Effector memory CD4-positive, alpha-beta T cell (primary cell): ENCODE data around the gene HMG20B.

Source experiments
- DNase-seq, 3 donors: peaks; one replicate each; pipeline ENCODE4 v3.0.0-alpha.2; 2020
- H3K27ac ChIP-seq: 2 replicates; pipeline ENCODE4 v1.7.0; 2013; ENCODE audit warnings: mild to moderate bottlenecking, low read length, moderate library complexity; ENCODE audit not compliant: insufficient read depth, poor library complexity, severe bottlenecking
- H3K27me3 ChIP-seq: replicated peaks from 2 replicates; pipeline ENCODE4 v1.7.0; 2013; ENCODE audit warnings: mild to moderate bottlenecking, low read length; ENCODE audit not compliant: insufficient read depth, control insufficient read depth, poor library complexity, severe bottlenecking
- H3K36me3 ChIP-seq: 2 replicates; pipeline ENCODE4 v1.7.0; 2013; ENCODE audit warnings: mild to moderate bottlenecking, low read length, moderate library complexity; ENCODE audit not compliant: control insufficient read depth, insufficient read depth
- H3K4me1 ChIP-seq: 2 replicates; pipeline ENCODE4 v1.7.0; 2013; ENCODE audit warnings: low read length, mild to moderate bottlenecking; ENCODE audit not compliant: control insufficient read depth, insufficient read depth, poor library complexity, severe bottlenecking
- H3K4me3 ChIP-seq: 2 replicates; pipeline ENCODE4 v1.7.0; 2013; ENCODE audit warnings: low read length, low read depth, mild to moderate bottlenecking; ENCODE audit not compliant: insufficient read depth, poor library complexity, severe bottlenecking
- H3K9me3 ChIP-seq: 2 replicates; pipeline ENCODE4 v1.7.0; 2013; ENCODE audit warnings: mild to moderate bottlenecking, low read length, moderate library complexity; ENCODE audit not compliant: control insufficient read depth

The HMG20B gene

GRCh38 chr19:3607303-3608078 is 34.7 kb downstream of the HMG20B start:
- Histone ChIP-seq H3K4me3 (no peak overlapping the region), H3K27ac (no peak overlapping the region), H3K27me3 (no peaks in the 10 kb centered on the region), H3K4me1 (peaks cover 26% of the 10 kb centered on the region), H3K36me3 (peaks cover 20% of the 10 kb centered on the region), H3K9me3 (no peaks in the 10 kb centered on the region)
- no peak for DNase-seq

DNA sequence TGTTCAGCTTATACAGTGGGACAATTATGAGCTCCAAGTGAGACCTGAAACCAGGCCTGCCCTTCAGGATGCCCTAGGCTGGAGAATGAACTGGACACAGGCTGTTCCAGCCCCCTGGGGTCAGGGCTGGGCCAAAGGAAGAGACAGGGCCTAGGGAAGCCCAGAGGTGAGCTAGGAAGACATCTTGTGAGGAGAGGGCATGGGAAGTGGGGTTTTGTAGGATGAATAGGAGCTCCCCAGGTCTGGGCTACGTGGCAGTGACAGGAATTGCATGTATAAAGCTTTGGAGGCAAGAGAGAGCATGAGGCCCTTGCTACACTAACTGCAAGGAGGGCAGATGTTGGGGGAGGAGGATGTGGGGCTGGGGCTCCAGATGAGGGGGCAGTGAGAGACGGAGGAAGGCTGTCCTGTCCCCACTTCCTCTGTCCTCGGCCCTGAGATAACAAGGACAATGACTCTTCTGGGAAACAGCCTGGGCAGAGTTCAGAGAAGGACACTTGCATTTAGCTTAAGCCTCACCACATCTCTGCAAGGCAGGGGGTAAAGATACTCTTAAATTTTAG is 35.4 kb downstream of the HMG20B start:
- Histone ChIP-seq H3K36me3 (peaks cover 25% of the 10 kb centered on the region), H3K27ac (no peak overlapping the region), H3K9me3 (no peaks in the 10 kb centered on the region), H3K4me1 (peaks cover 26% of the 10 kb centered on the region), H3K4me3 (no peak overlapping the region), H3K27me3 (no peaks in the 10 kb centered on the region)
- no peak for DNase-seq

DNA sequence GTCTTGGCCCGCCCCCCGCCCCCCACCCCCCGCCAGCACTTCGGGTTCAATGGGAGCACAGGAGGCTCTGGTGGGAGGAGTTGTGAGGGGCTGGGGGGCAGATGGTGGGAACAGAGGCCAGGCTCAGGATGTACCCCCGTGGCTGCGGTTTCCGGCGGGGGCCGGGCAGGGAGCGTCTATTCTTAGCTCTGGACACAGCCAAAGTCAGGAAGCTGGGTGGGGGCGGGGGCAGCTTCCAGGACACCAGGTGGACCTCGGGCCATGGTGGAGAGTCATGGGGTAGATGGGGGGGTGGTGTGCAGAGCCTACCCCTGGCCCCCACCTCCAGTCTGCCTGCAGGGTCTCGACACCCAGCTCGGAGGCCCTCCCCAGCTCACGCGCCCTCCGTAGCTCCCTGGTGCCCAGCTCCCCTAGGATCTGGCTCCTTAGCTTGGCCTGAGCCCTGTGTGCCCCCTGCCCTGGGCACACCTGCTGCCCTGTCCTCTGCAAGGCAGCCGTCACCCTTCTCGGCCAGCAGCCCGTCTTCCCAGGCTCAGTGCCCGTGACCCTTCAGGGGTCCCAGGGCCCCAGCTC is 36.1 kb downstream of the HMG20B start:
- Histone ChIP-seq H3K36me3 (peaks cover 25% of the 10 kb centered on the region), H3K27me3 (no peaks in the 10 kb centered on the region), H3K4me1 (peaks cover 26% of the 10 kb centered on the region), H3K27ac (no peak overlapping the region), H3K9me3 (no peaks in the 10 kb centered on the region), H3K4me3 (no peak overlapping the region)
- no peak for DNase-seq

- Histone ChIP-seq H3K27me3 (no peaks in the 10 kb centered on the region), H3K4me1 (peaks cover 19% of the 10 kb centered on the region), H3K9me3 (no peaks in the 10 kb centered on the region), H3K36me3 (peaks cover 25% of the 10 kb centered on the region), H3K27ac (no peak overlapping the region), H3K4me3 (no peak overlapping the region)
- no peak for DNase-seq
These were observed 37.3 kb downstream of the HMG20B start for GRCh38 chr19:3609779-3610719.

DNA sequence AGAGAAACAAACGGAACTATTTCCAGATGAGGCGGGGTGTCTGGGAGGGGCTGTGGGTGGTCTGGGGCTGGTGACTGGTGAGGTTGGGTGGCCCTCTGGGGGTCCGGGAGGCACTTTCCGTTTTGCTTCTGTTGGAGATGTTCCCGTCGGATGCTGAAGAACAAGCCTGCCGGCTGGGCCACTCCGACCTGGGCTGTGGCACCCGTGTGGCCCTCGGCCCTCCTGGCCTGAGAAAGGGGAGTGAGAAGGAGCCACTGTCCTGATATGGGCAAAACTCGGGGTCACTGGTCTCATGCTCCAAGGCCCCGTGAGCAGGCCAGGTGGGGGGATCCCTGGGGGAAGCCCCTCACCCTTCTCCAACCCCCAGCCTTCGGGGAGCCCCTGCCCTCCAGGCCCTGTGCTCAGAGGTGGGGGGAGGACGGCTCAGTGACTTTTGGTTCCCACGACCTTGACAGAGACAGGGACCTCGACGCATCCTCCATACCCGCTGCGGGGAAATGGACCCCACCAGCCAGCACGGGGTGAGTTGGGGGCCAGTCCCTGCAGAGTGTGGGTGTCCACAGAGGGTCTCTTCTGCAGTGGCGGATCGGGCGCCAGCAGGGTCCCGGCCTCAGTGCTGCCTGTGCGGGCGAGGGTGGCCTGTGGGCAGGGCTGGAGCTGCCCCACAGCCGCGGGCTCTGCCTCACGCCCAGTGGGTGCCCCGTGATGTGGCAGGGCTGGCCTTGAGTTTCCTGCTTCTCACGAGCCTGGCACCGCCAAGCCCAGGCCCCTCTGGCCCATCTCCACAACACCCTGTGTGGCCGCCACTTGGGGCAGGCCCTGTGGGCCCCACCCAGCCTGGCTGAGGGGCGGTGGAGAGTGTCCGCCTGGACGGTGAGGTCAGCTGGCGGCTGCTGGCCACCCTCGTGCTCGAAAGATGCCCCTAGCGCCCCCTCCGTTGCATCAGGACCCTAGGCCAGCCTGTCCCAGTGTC is 38.3 kb downstream of the HMG20B start:
- Histone ChIP-seq H3K27me3 (no peaks in the 10 kb centered on the region), H3K36me3 (peaks cover 25% of the 10 kb centered on the region), H3K4me3 (no peak overlapping the region), H3K4me1 (peaks cover 10% of the 10 kb centered on the region), H3K27ac (no peak overlapping the region), H3K9me3 (no peaks in the 10 kb centered on the region)
- no peak for DNase-seq

DNA sequence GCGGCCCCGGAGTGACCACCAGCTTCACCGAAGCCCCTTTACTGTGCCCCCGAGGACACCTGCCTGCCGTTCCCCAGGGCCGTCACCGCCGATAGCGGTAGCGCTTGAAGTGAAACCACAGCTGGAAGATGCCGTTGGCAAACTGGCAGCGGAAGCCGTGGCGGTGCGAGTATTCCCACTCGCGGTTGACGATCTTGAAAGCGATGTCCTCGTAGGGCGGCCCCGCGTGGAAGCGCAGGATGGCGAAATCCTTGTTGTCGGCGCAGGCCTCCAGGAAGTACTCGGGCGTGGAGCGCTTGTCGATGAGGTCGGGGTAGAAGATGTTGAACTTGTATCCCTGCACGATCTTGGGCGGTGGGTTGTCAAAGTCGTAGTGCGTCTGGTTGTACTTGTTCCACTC is 39.1 kb downstream of the HMG20B start:
- Histone ChIP-seq H3K4me3 (no peak overlapping the region), H3K27me3 (no peaks in the 10 kb centered on the region), H3K27ac (no peak overlapping the region), H3K36me3 (peaks cover 25% of the 10 kb centered on the region), H3K4me1 (peaks cover 2% of the 10 kb centered on the region), H3K9me3 (no peaks in the 10 kb centered on the region)
- no peak for DNase-seq

DNA sequence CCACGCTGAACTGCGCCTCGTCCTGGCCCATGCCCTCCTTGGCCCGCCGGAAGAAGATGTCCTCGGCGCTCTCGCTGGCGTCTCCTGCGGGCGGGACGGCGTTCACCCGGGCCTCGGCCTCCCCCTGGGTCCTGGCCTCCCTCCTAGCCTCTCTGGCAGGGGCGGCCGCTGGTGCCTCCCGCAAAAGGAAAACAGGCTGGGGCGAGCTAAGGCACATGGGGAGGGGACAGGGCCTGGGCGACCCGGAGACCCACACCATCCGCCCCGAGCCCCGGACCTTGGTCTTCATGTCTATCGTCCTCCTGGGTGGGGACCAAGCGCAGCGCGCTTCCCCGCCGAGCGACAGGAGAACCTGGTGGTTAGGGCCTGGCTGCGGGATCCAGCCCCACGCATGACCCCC is 39.6 kb downstream of the HMG20B start:
- no peaks in the 10 kb centered on the region for H3K4me1 ChIP-seq
- H3K9me3 ChIP-seq, result no peaks in the 10 kb centered on the region
- H3K4me3 ChIP-seq, result no peak overlapping the region
- peaks cover 29% of the 10 kb centered on the region for H3K36me3 ChIP-seq
- H3K27ac ChIP-seq, result no peak overlapping the region
- no peaks in the 10 kb centered on the region for H3K27me3 ChIP-seq
- DNase-seq, result no peak

- H3K36me3 ChIP-seq, result peaks cover 29% of the 10 kb centered on the region
- H3K9me3 ChIP-seq, result no peaks in the 10 kb centered on the region
- no peaks in the 10 kb centered on the region for H3K27me3 ChIP-seq
- no peak overlapping the region for H3K4me3 ChIP-seq
- no peak overlapping the region for H3K27ac ChIP-seq
- H3K4me1 ChIP-seq, result no peaks in the 10 kb centered on the region
- DNase-seq, result no peak
These were observed 40.4 kb downstream of the HMG20B start for GRCh38 chr19:3612901-3613741.
